K562 (cell line): ENCODE results near the gene TEX53. TPM values are rescaled to one million over a fixed set of nuclear protein-coding genes. Genes with fewer than 3 reads are reported as not detected.

Experiments used
- ATAC-seq: fragments of 200-7000 bp; cut with Tn5 transposase; 3 replicates; pipeline ENCODE4 v1.9.1; 2020; ENCODE audit warnings: moderate library complexity
- BruUV-seq: library from RNA; stranded (reverse); fragments of 400-500 nt; replicated peaks from 2 replicates; lab custom pipeline; 2021; lab: Mats Ljungman, UMichigan
- CTCF ChIA-PET: fragments of 300-600 bp; formaldehyde crosslinking; extraction: SDS; loops from one replicate; lab custom pipeline; 2021; ENCODE audit warnings: low intra/inter-chr PET ratio; lab: Yijun Ruan, JAX
- POLR2A ChIA-PET: fragments of 300-600, 350-650 bp; sonication (Branson Sonifier 250); formaldehyde crosslinking; extraction: SDS; loops from one replicate; lab custom pipeline; 2021; ENCODE audit warnings: antibody characterized with exemption, inconsistent platforms; lab: Yijun Ruan, JAX
- DNase-seq, 4 experiments: peaks; one replicate each; pipeline versions ENCODE4 v3.0.0 to v3.0.0-alpha.2; 2011 to 2018; ENCODE audit warnings: low spot score in 3 of 4, mixed read lengths in 3 of 4; ENCODE audit errors: extremely low read depth in 1 of 4
- FAIRE-seq: peaks from 2 replicates; lab custom pipeline; 2011; peaks lifted over from hg19 to GRCh38; lab: Jason Lieb, UNC
- H2AFZ ChIP-seq: 2 replicates; pipeline ENCODE4 v1.6.0; 2011; ENCODE audit warnings: low read depth, low read length, control low read depth, inconsistent platforms
- H3K27ac ChIP-seq: fragments of 200-600 bp; 3 replicates; pipeline ENCODE4 v1.8.0; 2011; ENCODE audit warnings: low read depth, mild to moderate bottlenecking, control low read depth, inconsistent platforms, low read length, moderate library complexity, mixed read lengths; ENCODE audit errors: extremely low read depth
- H3K27me3 ChIP-seq, 2 experiments: fragments of 300-600 bp in 1 of 2; 2 replicates in 1 of 2; 3 replicates in 1 of 2; pipeline versions ENCODE4 v1.6.0 to v1.8.0; 2011; ENCODE audit warnings: inconsistent platforms in 2 of 2, low read length in 2 of 2, mild to moderate bottlenecking in 1 of 2, mixed read lengths in 1 of 2, moderate library complexity in 1 of 2; ENCODE audit not compliant: control insufficient read depth in 2 of 2, insufficient read depth in 2 of 2
- H3K36me3 ChIP-seq: fragments of 300-600 bp; 3 replicates; pipeline ENCODE4 v1.8.0; 2011; ENCODE audit warnings: mild to moderate bottlenecking, low read length, inconsistent platforms; ENCODE audit not compliant: control insufficient read depth, insufficient read depth
- H3K4me1 ChIP-seq, 2 experiments: fragments of 200-600 bp in 1 of 2; replicated peaks in 1 of 2; 2 replicates in 1 of 2; 3 replicates in 1 of 2; pipeline versions ENCODE4 v1.5.1 to v1.8.0; 2011; ENCODE audit warnings: inconsistent platforms in 2 of 2, low read length in 2 of 2, mild to moderate bottlenecking in 1 of 2, mixed read lengths in 1 of 2, moderate library complexity in 1 of 2; ENCODE audit not compliant: control insufficient read depth in 2 of 2, insufficient read depth in 2 of 2
- H3K4me2 ChIP-seq: 2 replicates; pipeline ENCODE4 v1.6.1; 2011; ENCODE audit warnings: low read length, control low read depth, inconsistent platforms, mixed read lengths; ENCODE audit not compliant: insufficient read depth
- H3K4me3 ChIP-seq: fragments of 200-600 bp; sonication (generic), shearing (Covaris generic); 2 replicates; pipeline ENCODE4 v1.5.1; 2016; ENCODE audit warnings: control low read depth, inconsistent platforms
- H3K79me2 ChIP-seq: fragments of 200-600 bp; 3 replicates; pipeline ENCODE4 v1.8.0; 2011; ENCODE audit warnings: low read length, inconsistent platforms; ENCODE audit not compliant: control insufficient read depth, insufficient read depth
- H3K9ac ChIP-seq, 2 experiments: 2 replicates each; pipeline versions ENCODE4 v1.6.0 to v1.6.1; 2011; ENCODE audit warnings: low read depth in 2 of 2, low read length in 2 of 2, control low read depth in 1 of 2, inconsistent platforms in 1 of 2, mild to moderate bottlenecking in 1 of 2, mixed read lengths in 1 of 2; ENCODE audit not compliant: insufficient read depth in 1 of 2
- H3K9me1 ChIP-seq: one replicate; pipeline ENCODE4 v1.6.0; 2011; ENCODE audit warnings: inconsistent platforms, mild to moderate bottlenecking, low read length, moderate library complexity; ENCODE audit not compliant: control insufficient read depth, insufficient read depth
- H3K9me3 ChIP-seq: replicated peaks from 2 replicates; pipeline ENCODE4 v1.5.1; 2011; ENCODE audit warnings: low read depth, low read length, inconsistent platforms; ENCODE audit not compliant: control insufficient read depth, insufficient read depth
- H4K20me1 ChIP-seq: replicated peaks from 2 replicates; pipeline ENCODE4 v1.6.1; 2011; ENCODE audit warnings: low read length, inconsistent platforms, mixed read lengths; ENCODE audit not compliant: control insufficient read depth, insufficient read depth
- CCAR2 ChIP-seq: fragments of 200-400 bp; formaldehyde crosslinking; IDR thresholded peaks from 2 replicates; pipeline ENCODE4 v1.6.1; 2017; ENCODE audit warnings: mild to moderate bottlenecking, low read depth, low read length
- HDAC3 ChIP-seq: fragments of 450-650 bp; IDR thresholded peaks from 2 replicates; pipeline ENCODE4 v1.6.1; 2018; ENCODE audit warnings: borderline replicate concordance, mild to moderate bottlenecking, moderate library complexity; ENCODE audit not compliant: partially characterized antibody
- NEUROD1 ChIP-seq: fragments of 150-350 bp; IDR thresholded peaks from 2 replicates; pipeline ENCODE4 v1.6.1; 2014; ENCODE audit warnings: borderline replicate concordance, low read length, low read depth; ENCODE audit not compliant: partially characterized antibody
- NR3C1 ChIP-seq: sonication (generic); formaldehyde crosslinking; IDR thresholded peaks from 2 replicates; pipeline ENCODE4 v1.8.1; 2022; ENCODE audit warnings: missing genetic modification reagents
- TRIM28 ChIP-seq: fragments of 450-650 bp; IDR thresholded peaks from 2 replicates; pipeline ENCODE4 v1.6.1; 2017
- ZNF212 ChIP-seq: fragments of 450-650 bp; formaldehyde crosslinking; IDR thresholded peaks from 2 replicates; pipeline ENCODE4 v1.4.0; 2020; ENCODE audit warnings: mild to moderate bottlenecking
- WGBS: fragments of 100-300 bp; shearing (Covaris generic); methylation state at CpG from one replicate; pipeline ENCODE4 v1.1.6; 2016; ENCODE audit warnings: low coverage, mixed read lengths; ENCODE audit not compliant: insufficient coverage; ENCODE audit errors: missing lambda C conversion rate; 5-methylcytosine and 5-hydroxymethylcytosine counted together
- in situ Hi-C: fragments of 300-500 bp; cut with MboI; formaldehyde crosslinking; loops from 4 replicates; pipeline ENCODE4 v1.15.0; 2018; ENCODE audit warnings: inconsistent platforms, mixed read lengths
- intact Hi-C: fragments of 100-400 bp; cut with micrococcal nuclease; formaldehyde crosslinking; loops from 2 replicates; pipeline ENCODE4 v1.14.2; 2022
- polyA plus RNA-seq, 8 experiments: library from polyadenylated mRNA; depleted of rRNA in 4 of 8; stranded (reverse) in 5 of 8; unstranded in 3 of 8; fragments of >200 nt; fragmentation: Nextera tagmentation in 2 of 8; fragmentation: Illumina TruSeq in 1 of 8; extraction: Ambion mirVana in 2 of 8; extraction: Trizol in 1 of 8; gene quantifications; 2 replicates each; pipeline versions ENCODE4 v1.2.1 to v1.2.3, GENCODE V29; 2011 to 2014; ENCODE audit warnings: inconsistent platforms in 1 of 8, missing spikeins in 1 of 8
- total RNA-seq, 7 experiments: library from RNA; depleted of rRNA in 6 of 7; stranded (reverse); fragments of >200 nt in 6 of 7; fragmentation: Illumina TruSeq in 2 of 7; extraction: Trizol in 2 of 7; gene quantifications; 2 replicates each; pipeline versions ENCODE4 v1.2.1 to v1.2.3, GENCODE V29; 2011 to 2021; ENCODE audit warnings: low replicate concordance in 1 of 7
- TF ChIP-seq, protein P1 (sequence below): fragments of 450-650 bp; conservative IDR thresholded peaks from 2 replicates; pipeline ENCODE4 v1.6.1; 2016; ENCODE audit warnings: missing genetic modification characterization, low read depth, mild to moderate bottlenecking, control low read depth, missing compliant biosample characterization
- TF ChIP-seq, protein P2 (sequence below): fragments of 450-650 bp; formaldehyde crosslinking; IDR thresholded peaks from 2 replicates; pipeline ENCODE4 v1.4.0; 2022; ENCODE audit warnings: missing genetic modification characterization

Gene TEX53
- total and polyA plus RNA-seq, 9 of the 15 experiments (the other 6 are each of a cell fraction or from before 2014, with no cell fraction given), result not detected

DNA sequence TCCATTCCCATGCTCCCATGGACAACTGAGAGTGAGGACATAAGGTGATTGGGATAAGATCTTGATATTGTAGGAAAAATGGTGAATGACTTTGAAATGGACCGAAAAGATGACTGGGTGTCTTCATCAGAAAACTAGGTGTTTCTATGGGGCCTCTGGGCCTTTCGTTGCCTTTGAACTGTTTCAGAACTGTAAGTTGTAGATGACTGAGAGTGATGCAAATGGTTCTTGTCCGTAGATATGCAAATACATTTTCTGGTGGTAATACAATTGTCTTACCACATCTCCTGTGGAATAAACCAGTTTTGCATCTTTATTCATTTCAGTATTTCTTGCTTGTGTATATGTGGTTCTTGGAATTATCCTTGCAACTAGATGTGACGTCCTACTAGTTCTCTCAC lies 40.3 kb upstream of the TEX53 start:
- Histone ChIP-seq H3K4me2 (no peak overlapping the region), H3K79me2 (no peaks in the 10 kb centered on the region), H3K36me3 (no peaks in the 10 kb centered on the region), H3K9me1 (no peaks in the 10 kb centered on the region), H3K9me3 (no peaks in the 10 kb centered on the region), H4K20me1 (no peaks in the 10 kb centered on the region; the same call in 1 of the 2 replicates), H2AFZ (no peak overlapping the region), H3K27me3 (peaks cover 7 to 14% of the 10 kb centered on the region in 2 experiments; a peak in 4 of 5 replicates), H3K27ac (no peak overlapping the region), H3K4me1 (no peaks in the 10 kb centered on the region), H3K4me3 (no peak overlapping the region), H3K9ac (no peak overlapping the region)
- CTCF ChIA-PET, result no interaction called here
- no peak for TF ChIP-seq TRIM28
- TF ChIP-seq NR3C1 (CRISPR knock-in tag), result no peak
- TF ChIP-seq ZNF212, result no peak
- TF ChIP-seq, protein P1, sequence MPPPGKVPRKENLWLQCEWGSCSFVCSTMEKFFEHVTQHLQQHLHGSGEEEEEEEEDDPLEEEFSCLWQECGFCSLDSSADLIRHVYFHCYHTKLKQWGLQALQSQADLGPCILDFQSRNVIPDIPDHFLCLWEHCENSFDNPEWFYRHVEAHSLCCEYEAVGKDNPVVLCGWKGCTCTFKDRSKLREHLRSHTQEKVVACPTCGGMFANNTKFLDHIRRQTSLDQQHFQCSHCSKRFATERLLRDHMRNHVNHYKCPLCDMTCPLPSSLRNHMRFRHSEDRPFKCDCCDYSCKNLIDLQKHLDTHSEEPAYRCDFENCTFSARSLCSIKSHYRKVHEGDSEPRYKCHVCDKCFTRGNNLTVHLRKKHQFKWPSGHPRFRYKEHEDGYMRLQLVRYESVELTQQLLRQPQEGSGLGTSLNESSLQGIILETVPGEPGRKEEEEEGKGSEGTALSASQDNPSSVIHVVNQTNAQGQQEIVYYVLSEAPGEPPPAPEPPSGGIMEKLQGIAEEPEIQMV (tag), result no peak
- TF ChIP-seq, protein P2, sequence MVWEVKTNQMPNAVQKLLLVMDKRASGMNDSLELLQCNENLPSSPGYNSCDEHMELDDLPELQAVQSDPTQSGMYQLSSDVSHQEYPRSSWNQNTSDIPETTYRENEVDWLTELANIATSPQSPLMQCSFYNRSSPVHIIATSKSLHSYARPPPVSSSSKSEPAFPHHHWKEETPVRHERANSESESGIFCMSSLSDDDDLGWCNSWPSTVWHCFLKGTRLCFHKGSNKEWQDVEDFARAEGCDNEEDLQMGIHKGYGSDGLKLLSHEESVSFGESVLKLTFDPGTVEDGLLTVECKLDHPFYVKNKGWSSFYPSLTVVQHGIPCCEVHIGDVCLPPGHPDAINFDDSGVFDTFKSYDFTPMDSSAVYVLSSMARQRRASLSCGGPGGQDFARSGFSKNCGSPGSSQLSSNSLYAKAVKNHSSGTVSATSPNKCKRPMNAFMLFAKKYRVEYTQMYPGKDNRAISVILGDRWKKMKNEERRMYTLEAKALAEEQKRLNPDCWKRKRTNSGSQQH (CRISPR knock-in tag), result no peak
- TF ChIP-seq NEUROD1, result no peak
- no peak for TF ChIP-seq HDAC3
- TF ChIP-seq CCAR2, result no peak
- DNase-seq, result no peak
- no TSS peak for BruUV-seq
- 0% methylated on average over 4 of the region's 4 CpGs for whole genome bisulfite sequencing
- intact Hi-C loops (no loop called here), in situ Hi-C loops (no loop called here)
- no peak for ATAC-seq
- POLR2A ChIA-PET, result no interaction called here
- FAIRE-seq, result peak; percentile 11
